ENCODE results near the gene DPAGT1. TPM values are rescaled to one million over a fixed set of nuclear protein-coding genes. Genes with fewer than 3 reads are reported as not detected.

DPAGT1 gene
- total and polyA plus RNA-seq, 9 donors: 11.8 to 35.0 (median 30.3) TPM

DNA sequence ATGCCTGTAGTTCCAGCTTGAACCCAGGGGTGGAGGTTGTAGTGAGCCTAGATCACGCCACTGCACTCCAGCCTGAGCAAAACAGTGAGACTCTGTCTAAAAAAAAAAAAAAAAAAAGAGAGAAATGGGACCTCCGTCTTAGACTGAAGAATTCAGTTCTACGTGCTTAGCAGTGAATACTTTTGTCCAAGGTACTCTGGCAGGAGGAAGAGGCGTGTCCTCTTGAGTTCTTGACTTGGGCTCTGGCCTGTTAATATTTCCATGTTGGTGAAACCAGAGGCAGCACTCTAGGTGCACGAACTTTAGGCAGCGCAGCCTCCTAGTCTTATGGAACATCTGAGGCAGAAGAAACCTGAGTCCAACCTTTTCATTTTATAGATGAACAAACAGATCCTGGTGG lies 14.5 kb downstream of the DPAGT1 start:
- Histone ChIP-seq H3K4me3 (ENCODE audit: low read length) (no peak overlapping the region), H3K36me3 (ENCODE audit: control insufficient read depth, insufficient read depth, low read length) (peaks cover 25% of the 10 kb centered on the region), H3K27me3 (ENCODE audit: control insufficient read depth, insufficient read depth, low read length) (no peaks in the 10 kb centered on the region), H3K27ac (ENCODE audit: low read length) (no peak overlapping the region), H3K4me1 (ENCODE audit: control insufficient read depth, insufficient read depth, low read length) (peaks cover 19% of the 10 kb centered on the region), H3K9me3 (replicated peaks; ENCODE audit: control insufficient read depth, low read depth, low read length) (no peaks in the 10 kb centered on the region)
- WGBS (ENCODE audit: insufficient coverage): 79% methylated on average over 6 of the region's 6 CpGs
- DNase-seq: no peak

DNA sequence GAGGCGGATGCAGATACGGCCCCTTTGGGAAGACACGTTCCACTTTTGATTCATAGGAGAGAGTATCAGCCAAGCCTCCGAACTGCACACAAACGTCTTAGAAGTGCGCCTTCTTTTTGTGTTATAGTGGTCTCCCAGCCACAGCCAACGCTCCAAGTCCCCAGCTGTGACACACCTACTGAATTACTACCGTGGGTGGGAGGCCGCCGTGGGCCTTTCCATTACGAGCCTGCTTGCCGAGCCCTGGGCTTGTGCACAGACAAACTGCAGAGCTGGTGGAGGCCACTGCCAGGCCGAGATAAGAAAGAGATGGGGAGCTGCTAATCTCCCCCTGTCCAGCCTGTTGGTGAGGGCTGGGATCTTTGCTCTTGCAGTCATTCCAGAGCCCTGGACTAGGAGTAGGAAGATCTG lies 16.2 kb downstream of the DPAGT1 start:
- Histone ChIP-seq H3K4me3 (ENCODE audit: low read length) (peak overlapping the region; percentile 85), H3K27me3 (ENCODE audit: control insufficient read depth, insufficient read depth, low read length) (no peaks in the 10 kb centered on the region), H3K27ac (ENCODE audit: low read length) (peak overlapping the region; percentile 92), H3K9me3 (replicated peaks; ENCODE audit: control insufficient read depth, low read depth, low read length) (no peaks in the 10 kb centered on the region), H3K4me1 (ENCODE audit: control insufficient read depth, insufficient read depth, low read length) (peaks cover 16% of the 10 kb centered on the region), H3K36me3 (ENCODE audit: control insufficient read depth, insufficient read depth, low read length) (peaks cover 35% of the 10 kb centered on the region)
- 0% methylated on average over 2 of the region's 13 CpGs for WGBS (ENCODE audit: insufficient coverage)
- DNase-seq: no peak

- H3K36me3 ChIP-seq (ENCODE audit: control insufficient read depth, insufficient read depth, low read length): peaks cover 37% of the 10 kb centered on the region
- peak within 1 kb of the TSS; percentile 92 for H3K27ac ChIP-seq (ENCODE audit: low read length)
- H3K27me3 ChIP-seq (ENCODE audit: control insufficient read depth, insufficient read depth, low read length): no peaks in the 10 kb centered on the region
- under 1% methylated on average over 28 of the region's 45 CpGs for WGBS (ENCODE audit: insufficient coverage)
- DNase-seq: peak; percentile 98
- no peaks in the 10 kb centered on the region for H3K9me3 ChIP-seq (replicated peaks; ENCODE audit: control insufficient read depth, low read depth, low read length)
- H3K4me3 ChIP-seq (ENCODE audit: low read length): peak within 1 kb of the TSS; percentile 85
- H3K4me1 ChIP-seq (ENCODE audit: control insufficient read depth, insufficient read depth, low read length): peaks cover 16% of the 10 kb centered on the region
These were observed 16.8 kb downstream of the DPAGT1 start, which contains the start of gene HMBS for GRCh38 chr11:119084663-119085436. Gene HMBS, plus strand, starts transcription at chr11:119084881. Its CDS starts 153 bp downstream, at chr11:119085034.

DNA sequence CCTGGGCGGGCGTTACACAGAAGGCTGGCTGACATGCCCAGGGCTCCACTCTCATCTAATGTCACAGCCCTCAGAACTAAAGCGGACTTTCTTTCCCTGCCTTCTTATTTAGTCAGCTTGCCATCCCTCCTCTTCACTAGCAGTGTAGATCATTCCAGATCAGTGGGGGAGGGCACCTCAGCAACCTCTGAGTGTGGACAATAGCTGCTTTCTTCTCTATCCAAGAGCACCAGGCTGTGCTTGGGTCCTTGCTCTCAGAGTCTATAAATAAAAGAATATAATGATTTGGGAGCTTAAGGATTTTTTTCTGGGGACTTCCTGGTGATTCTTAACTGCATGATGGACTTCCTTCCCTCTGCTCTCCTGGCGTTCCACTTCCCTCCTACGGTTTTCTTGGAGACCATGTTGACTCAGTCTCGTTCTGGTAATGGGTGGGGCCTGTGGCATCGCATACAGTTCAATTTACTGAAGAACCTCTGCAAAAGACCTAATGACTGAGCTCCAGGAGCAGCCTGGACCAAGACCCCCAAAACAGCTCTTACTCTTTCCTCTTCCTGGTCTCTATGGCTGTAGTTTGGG lies 19.9 kb downstream of the DPAGT1 start:
- Histone ChIP-seq H3K27me3 (ENCODE audit: control insufficient read depth, insufficient read depth, low read length) (no peaks in the 10 kb centered on the region), H3K36me3 (ENCODE audit: control insufficient read depth, insufficient read depth, low read length) (peaks cover 55% of the 10 kb centered on the region), H3K4me3 (ENCODE audit: low read length) (no peak overlapping the region), H3K4me1 (ENCODE audit: control insufficient read depth, insufficient read depth, low read length) (peaks cover 16% of the 10 kb centered on the region), H3K27ac (ENCODE audit: low read length) (no peak overlapping the region), H3K9me3 (replicated peaks; ENCODE audit: control insufficient read depth, low read depth, low read length) (no peaks in the 10 kb centered on the region)
- WGBS (ENCODE audit: insufficient coverage): 80% methylated on average over 1 of the region's 7 CpGs
- no peak for DNase-seq

- H3K27ac ChIP-seq (ENCODE audit: low read length): no peak overlapping the region
- no peak overlapping the region for H3K4me3 ChIP-seq (ENCODE audit: low read length)
- H3K27me3 ChIP-seq (ENCODE audit: control insufficient read depth, insufficient read depth, low read length): no peaks in the 10 kb centered on the region
- peaks cover 71% of the 10 kb centered on the region for H3K36me3 ChIP-seq (ENCODE audit: control insufficient read depth, insufficient read depth, low read length)
- DNase-seq: no peak
- 90% methylated on average over 12 of the region's 19 CpGs for WGBS (ENCODE audit: insufficient coverage)
- no peaks in the 10 kb centered on the region for H3K9me3 ChIP-seq (replicated peaks; ENCODE audit: control insufficient read depth, low read depth, low read length)
- H3K4me1 ChIP-seq (ENCODE audit: control insufficient read depth, insufficient read depth, low read length): no peaks in the 10 kb centered on the region
These were observed 22.8 kb downstream of the DPAGT1 start for GRCh38 chr11:119078675-119079420.

DNA sequence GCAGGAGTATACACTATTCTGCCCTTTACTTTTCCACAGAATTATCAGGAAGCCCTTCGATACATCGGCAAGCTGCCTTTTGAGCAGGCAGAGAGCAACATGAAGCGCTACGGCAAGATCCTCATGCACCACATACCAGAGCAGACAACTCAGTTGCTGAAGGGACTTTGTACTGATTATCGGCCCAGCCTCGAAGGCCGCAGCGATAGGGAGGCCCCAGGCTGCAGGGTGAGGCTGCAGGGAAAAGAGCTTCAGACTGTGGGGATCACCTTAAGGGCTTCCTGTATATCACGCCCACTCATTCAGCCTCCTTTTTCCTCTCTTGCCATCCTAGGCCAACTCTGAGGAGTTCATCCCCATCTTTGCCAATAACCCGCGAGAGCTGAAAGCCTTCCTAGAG lies 23.8 kb downstream of the DPAGT1 start:
- Histone ChIP-seq H3K36me3 (ENCODE audit: control insufficient read depth, insufficient read depth, low read length) (peaks cover 81% of the 10 kb centered on the region), H3K4me1 (ENCODE audit: control insufficient read depth, insufficient read depth, low read length) (no peaks in the 10 kb centered on the region), H3K27ac (ENCODE audit: low read length) (no peak overlapping the region), H3K4me3 (ENCODE audit: low read length) (no peak overlapping the region), H3K27me3 (ENCODE audit: control insufficient read depth, insufficient read depth, low read length) (no peaks in the 10 kb centered on the region), H3K9me3 (replicated peaks; ENCODE audit: control insufficient read depth, low read depth, low read length) (no peaks in the 10 kb centered on the region)
- DNase-seq: no peak
- 96% methylated on average over 10 of the region's 11 CpGs for WGBS (ENCODE audit: insufficient coverage)

GRCh38 chr11:119067371-119068222 lies 34.1 kb downstream of the DPAGT1 start, which contains the start of gene VPS11:
Gene VPS11, plus strand, starts transcription at chr11:119067818. Its CDS starts 6 bp downstream, at chr11:119067824.
- Histone ChIP-seq H3K36me3 (ENCODE audit: control insufficient read depth, insufficient read depth, low read length) (peaks cover 27% of the 10 kb centered on the region), H3K27me3 (ENCODE audit: control insufficient read depth, insufficient read depth, low read length) (no peaks in the 10 kb centered on the region), H3K4me3 (ENCODE audit: low read length) (peak within 1 kb of the TSS; percentile 99), H3K4me1 (ENCODE audit: control insufficient read depth, insufficient read depth, low read length) (peaks cover 12% of the 10 kb centered on the region), H3K9me3 (replicated peaks; ENCODE audit: control insufficient read depth, low read depth, low read length) (no peaks in the 10 kb centered on the region), H3K27ac (ENCODE audit: low read length) (peak within 1 kb of the TSS; percentile 98)
- WGBS (ENCODE audit: insufficient coverage): under 1% methylated on average over 40 of the region's 49 CpGs
- DNase-seq: peak; percentile 98

GRCh38 chr11:119065369-119065768 lies 36.3 kb downstream of the DPAGT1 start:
- H3K4me1 ChIP-seq (ENCODE audit: control insufficient read depth, insufficient read depth, low read length): peaks cover 12% of the 10 kb centered on the region
- H3K9me3 ChIP-seq (replicated peaks; ENCODE audit: control insufficient read depth, low read depth, low read length): no peaks in the 10 kb centered on the region
- no peak overlapping the region for H3K27ac ChIP-seq (ENCODE audit: low read length)
- peaks cover 11% of the 10 kb centered on the region for H3K36me3 ChIP-seq (ENCODE audit: control insufficient read depth, insufficient read depth, low read length)
- H3K27me3 ChIP-seq (ENCODE audit: control insufficient read depth, insufficient read depth, low read length): no peaks in the 10 kb centered on the region
- no peak overlapping the region for H3K4me3 ChIP-seq (ENCODE audit: low read length)
- WGBS (ENCODE audit: insufficient coverage): 40% methylated on average over 4 of the region's 4 CpGs
- no peak for DNase-seq

GRCh38 chr11:119062779-119063178 lies 38.9 kb downstream of the DPAGT1 start:
- Histone ChIP-seq H3K36me3 (ENCODE audit: control insufficient read depth, insufficient read depth, low read length) (no peaks in the 10 kb centered on the region), H3K4me3 (ENCODE audit: low read length) (no peak overlapping the region), H3K27me3 (ENCODE audit: control insufficient read depth, insufficient read depth, low read length) (no peaks in the 10 kb centered on the region), H3K27ac (ENCODE audit: low read length) (no peak overlapping the region), H3K4me1 (ENCODE audit: control insufficient read depth, insufficient read depth, low read length) (peaks cover 12% of the 10 kb centered on the region), H3K9me3 (replicated peaks; ENCODE audit: control insufficient read depth, low read depth, low read length) (no peaks in the 10 kb centered on the region)
- no peak for DNase-seq
- WGBS (ENCODE audit: insufficient coverage): 81% methylated on average over 3 of the region's 5 CpGs
